Lower lobe of right lung (tissue), 2 donors: Measurements from ENCODE around the gene MON2. TPM values are rescaled to one million over a fixed set of nuclear protein-coding genes. Genes with fewer than 3 reads are reported as not detected.

Experiments
- ATAC-seq, 2 donors: fragments of 200-7000 bp; cut with Tn5 transposase; one replicate each; pipeline ENCODE4 v1.9.1; 2020 to 2022; ENCODE audit warnings: mild to moderate bottlenecking in 2 of 2, moderate library complexity in 2 of 2
- DNase-seq: peaks from one replicate; pipeline ENCODE4 v3.0.0-alpha.2; 2020
- H3K27ac ChIP-seq: fragments of 200-600 bp; one replicate; pipeline ENCODE4 v1.8.0; 2022
- H3K27me3 ChIP-seq: fragments of 200-600 bp; one replicate; pipeline ENCODE4 v1.8.0; 2022; ENCODE audit warnings: low read depth
- H3K36me3 ChIP-seq: fragments of 200-600 bp; one replicate; pipeline ENCODE4 v1.8.0; 2022; ENCODE audit warnings: mild to moderate bottlenecking
- H3K4me1 ChIP-seq: fragments of 200-600 bp; one replicate; pipeline ENCODE4 v1.8.0; 2022
- H3K4me3 ChIP-seq: fragments of 200-600 bp; one replicate; pipeline ENCODE4 v1.8.0; 2022; ENCODE audit warnings: mild to moderate bottlenecking
- H3K9me3 ChIP-seq: fragments of 200-600 bp; one replicate; pipeline ENCODE4 v1.8.0; 2022
- intact Hi-C: fragments of 100-400 bp; cut with DNase I; formaldehyde crosslinking; loops from one replicate; pipeline ENCODE4 v1.11.0; 2022
- total RNA-seq: library from RNA; stranded (reverse); fragmentation: NEBNext Ultra II Directional; extraction: Animal tissue kit (Norgen Biotek cat#: 25700); gene quantifications from one replicate; pipeline ENCODE4 v1.2.1, GENCODE V29; 2021
- TF ChIP-seq, protein P1 (sequence below): fragments of 200-600 bp; IDR thresholded peaks from one replicate; pipeline ENCODE4 v1.8.0; 2022; ENCODE audit warnings: antibody characterized with exemption, mild to moderate bottlenecking
- donor health status: DM: no; HTN: yes; CAD: no; lungs with severe emphysema.

Gene MON2
- total RNA-seq, 1 donor from 2014 or later, result 48.6 TPM

DNA sequence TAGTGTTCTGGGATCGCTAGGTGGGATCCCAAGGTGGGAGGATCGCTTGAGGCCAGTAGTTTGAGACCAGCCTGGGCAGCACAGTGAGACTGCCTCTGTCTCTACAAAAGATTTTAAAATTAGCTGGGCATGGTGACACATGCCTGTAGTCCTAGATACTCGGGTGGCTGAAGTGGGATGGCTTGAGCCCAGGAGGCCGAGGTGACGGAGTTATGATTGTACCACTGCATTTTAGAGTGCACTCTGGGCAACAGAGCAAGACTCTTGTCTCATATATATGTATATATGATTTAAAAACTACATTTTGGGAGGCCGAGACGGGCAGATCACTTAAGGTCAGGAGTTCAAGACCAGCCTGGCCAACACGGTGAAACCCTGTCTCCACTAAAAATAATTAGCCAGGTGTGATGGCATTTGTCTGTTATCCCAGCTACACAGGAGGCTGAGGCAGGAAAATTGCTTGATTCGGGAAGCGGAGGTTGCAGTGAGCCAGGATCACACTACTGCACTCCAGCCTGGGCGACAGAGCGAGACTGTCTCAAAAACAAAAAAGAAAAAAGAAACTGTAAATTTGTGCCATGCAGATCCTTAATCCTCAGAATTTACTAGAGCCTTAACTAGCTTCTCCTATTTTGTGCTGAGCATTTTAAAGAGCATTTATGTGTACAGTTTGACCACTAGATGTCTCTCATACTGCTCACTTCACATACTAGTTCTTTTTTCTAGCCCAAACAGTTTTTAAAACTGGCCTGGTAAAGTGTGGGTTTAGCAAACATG lies 114.8 kb downstream of the MON2 start:
- Histone ChIP-seq H3K4me3 (no peak overlapping the region), H3K36me3 (peaks cover 26% of the 10 kb centered on the region), H3K27me3 (no peaks in the 10 kb centered on the region), H3K4me1 (no peaks in the 10 kb centered on the region), H3K27ac (no peak overlapping the region), H3K9me3 (no peaks in the 10 kb centered on the region)
- TF ChIP-seq, protein P1, sequence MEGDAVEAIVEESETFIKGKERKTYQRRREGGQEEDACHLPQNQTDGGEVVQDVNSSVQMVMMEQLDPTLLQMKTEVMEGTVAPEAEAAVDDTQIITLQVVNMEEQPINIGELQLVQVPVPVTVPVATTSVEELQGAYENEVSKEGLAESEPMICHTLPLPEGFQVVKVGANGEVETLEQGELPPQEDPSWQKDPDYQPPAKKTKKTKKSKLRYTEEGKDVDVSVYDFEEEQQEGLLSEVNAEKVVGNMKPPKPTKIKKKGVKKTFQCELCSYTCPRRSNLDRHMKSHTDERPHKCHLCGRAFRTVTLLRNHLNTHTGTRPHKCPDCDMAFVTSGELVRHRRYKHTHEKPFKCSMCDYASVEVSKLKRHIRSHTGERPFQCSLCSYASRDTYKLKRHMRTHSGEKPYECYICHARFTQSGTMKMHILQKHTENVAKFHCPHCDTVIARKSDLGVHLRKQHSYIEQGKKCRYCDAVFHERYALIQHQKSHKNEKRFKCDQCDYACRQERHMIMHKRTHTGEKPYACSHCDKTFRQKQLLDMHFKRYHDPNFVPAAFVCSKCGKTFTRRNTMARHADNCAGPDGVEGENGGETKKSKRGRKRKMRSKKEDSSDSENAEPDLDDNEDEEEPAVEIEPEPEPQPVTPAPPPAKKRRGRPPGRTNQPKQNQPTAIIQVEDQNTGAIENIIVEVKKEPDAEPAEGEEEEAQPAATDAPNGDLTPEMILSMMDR, result peak; percentile 66
- ATAC-seq (peak; percentile 74 to 80), DNase-seq (no peak)
- intact Hi-C loops, result no loop called here

DNA sequence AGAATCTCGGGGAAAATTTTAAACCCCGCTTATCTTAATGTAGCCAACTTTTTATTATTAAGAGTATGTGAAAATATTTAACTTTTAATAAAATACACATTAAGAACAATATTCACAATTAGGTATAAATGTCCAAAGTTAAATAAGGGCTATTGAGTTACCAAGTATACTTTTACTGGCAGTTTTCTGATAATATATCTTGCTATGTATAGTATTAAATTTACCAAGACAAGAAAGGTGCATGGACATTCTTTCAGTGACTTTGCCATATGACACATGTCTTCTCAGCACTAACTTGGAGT lies 115.4 kb downstream of the MON2 start:
- TF ChIP-seq, protein P1, result no peak
- intact Hi-C loops, result no loop called here
- no peaks in the 10 kb centered on the region for H3K9me3 ChIP-seq
- no peak for ATAC-seq
- H3K27ac ChIP-seq, result no peak overlapping the region
- DNase-seq, result no peak
- no peaks in the 10 kb centered on the region for H3K27me3 ChIP-seq
- H3K36me3 ChIP-seq, result peaks cover 26% of the 10 kb centered on the region
- no peak overlapping the region for H3K4me3 ChIP-seq
- no peaks in the 10 kb centered on the region for H3K4me1 ChIP-seq

DNA sequence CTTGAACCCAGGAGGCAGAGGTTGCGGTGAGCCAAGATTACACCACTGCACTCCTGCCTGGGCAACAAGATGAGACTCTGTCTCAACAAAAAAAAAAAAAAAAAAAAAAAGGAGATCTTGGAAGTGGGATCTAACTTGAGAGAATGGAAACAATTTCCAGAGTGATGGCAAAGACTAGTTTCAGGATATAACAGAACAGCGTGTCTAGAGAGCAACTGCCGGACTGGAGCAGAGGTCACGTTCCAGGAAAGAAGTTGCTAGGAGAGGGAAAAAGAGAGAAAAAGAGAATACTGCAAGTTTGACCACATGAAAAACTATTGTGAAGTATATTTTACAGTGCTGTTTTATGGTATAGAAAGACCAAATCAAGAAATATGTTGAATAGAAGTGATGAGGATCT lies 118.0 kb downstream of the MON2 start:
- no peak overlapping the region for H3K4me3 ChIP-seq
- intact Hi-C loops, result no loop called here
- no peaks in the 10 kb centered on the region for H3K27me3 ChIP-seq
- DNase-seq (no peak), ATAC-seq (no peak)
- H3K36me3 ChIP-seq, result peaks cover 42% of the 10 kb centered on the region
- TF ChIP-seq, protein P1, result no peak
- H3K4me1 ChIP-seq, result no peaks in the 10 kb centered on the region
- H3K9me3 ChIP-seq, result no peaks in the 10 kb centered on the region
- no peak overlapping the region for H3K27ac ChIP-seq

DNA sequence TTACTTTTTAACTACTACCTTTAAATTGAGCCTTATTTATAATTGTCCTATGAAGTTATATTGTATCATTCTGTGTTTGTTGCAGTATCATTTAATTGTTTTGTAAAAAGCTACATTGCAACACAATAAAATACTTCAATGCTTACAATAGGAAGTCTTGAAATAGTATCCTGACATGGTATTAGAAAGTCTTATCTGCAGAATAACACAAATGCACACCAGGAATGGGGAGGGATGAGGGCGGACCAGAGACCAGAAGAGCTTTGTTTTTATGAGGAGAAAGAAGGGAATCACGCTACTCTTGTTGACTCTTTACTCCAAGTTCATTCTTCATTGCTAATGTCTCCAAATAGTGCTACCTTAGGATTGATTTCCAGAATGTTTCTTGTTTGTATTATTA lies 120.2 kb downstream of the MON2 start:
- ATAC-seq (no peak), DNase-seq (no peak)
- Histone ChIP-seq H3K4me3 (no peak overlapping the region), H3K4me1 (no peaks in the 10 kb centered on the region), H3K27ac (no peak overlapping the region), H3K27me3 (no peaks in the 10 kb centered on the region), H3K9me3 (no peaks in the 10 kb centered on the region), H3K36me3 (peaks cover 61% of the 10 kb centered on the region)
- intact Hi-C loops, result no loop called here
- TF ChIP-seq, protein P1, result no peak

DNA sequence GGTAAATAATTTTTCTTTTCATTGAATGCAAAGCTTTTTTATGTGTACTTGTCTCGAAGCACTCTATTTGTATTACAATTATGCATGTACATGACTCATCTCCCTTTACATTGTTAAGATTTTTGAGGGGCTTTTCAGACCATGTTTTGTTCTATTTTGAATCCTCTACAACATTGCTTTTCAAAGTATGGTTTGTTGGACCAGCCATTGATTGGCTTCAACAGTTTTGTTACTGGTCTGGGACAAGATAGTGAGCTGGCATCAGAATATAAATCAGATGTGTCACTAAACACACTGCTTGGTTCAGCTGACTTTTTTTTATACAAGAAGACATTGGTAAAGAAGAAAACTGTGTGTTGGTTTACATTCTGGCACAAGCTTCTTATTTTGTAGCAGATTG lies 122.3 kb downstream of the MON2 start:
- no peaks in the 10 kb centered on the region for H3K27me3 ChIP-seq
- H3K36me3 ChIP-seq, result peaks cover 63% of the 10 kb centered on the region
- H3K4me1 ChIP-seq, result no peaks in the 10 kb centered on the region
- intact Hi-C loops, result no loop called here
- ATAC-seq (no peak), DNase-seq (no peak)
- TF ChIP-seq, protein P1, result no peak
- H3K9me3 ChIP-seq, result no peaks in the 10 kb centered on the region
- no peak overlapping the region for H3K4me3 ChIP-seq
- no peak overlapping the region for H3K27ac ChIP-seq
